Gastrocnemius medialis (tissue), 4 donors: ENCODE measurements around the gene EIF2S3. TPM values are rescaled to one million over a fixed set of nuclear protein-coding genes. Genes with fewer than 3 reads are reported as not detected.

ENCODE experiments used
- ATAC-seq, 2 donors: fragments of 150-250 bp; one replicate each; pipeline ENCODE4 v1.9.1; 2016
- DNase-seq, 2 donors: peaks; one replicate each; pipeline ENCODE4 v3.0.0-alpha.2; 2019
- H3K27ac ChIP-seq, 4 donors: fragments of 200-600 bp; sonication (generic); 1 replicate in 1 of 4; 2 replicates in 3 of 4; pipeline ENCODE4 v1.5.1; 2016 to 2018; ENCODE audit warnings: mild to moderate bottlenecking in 2 of 4, moderate library complexity in 1 of 4
- H3K27me3 ChIP-seq, 3 donors: fragments of 200-600 bp; sonication (generic) in 2 of 3; 1 replicate in 1 of 3; 2 replicates in 2 of 3; pipeline versions ENCODE4 v1.5.1 to v1.6.0; 2016 to 2019; ENCODE audit warnings: mild to moderate bottlenecking in 1 of 3, moderate library complexity in 1 of 3
- H3K36me3 ChIP-seq, 2 donors: fragments of 200-600 bp; sonication (generic) in 1 of 2; one replicate each; pipeline ENCODE4 v1.5.1; 2017 to 2018
- H3K4me1 ChIP-seq, 2 donors: fragments of 200-600 bp; sonication (generic) in 1 of 2; one replicate each; pipeline ENCODE4 v1.5.1; 2016 to 2017; ENCODE audit warnings: mild to moderate bottlenecking in 2 of 2
- H3K4me3 ChIP-seq, 4 donors: fragments of 200-600 bp; sonication (generic) in 3 of 4; 1 replicate in 1 of 4; 2 replicates in 3 of 4; pipeline ENCODE4 v1.5.1; 2016 to 2019; ENCODE audit warnings: mild to moderate bottlenecking in 2 of 4
- H3K9me3 ChIP-seq, 3 donors: fragments of 200-600 bp; sonication (generic) in 2 of 3; 1 replicate in 1 of 3; 2 replicates in 2 of 3; pipeline ENCODE4 v1.5.1; 2016 to 2019
- CTCF ChIP-seq, 5 experiments: fragments of 450-650 bp in 3 of 5; fragments of 200-600 bp in 2 of 5; sonication (generic) in 2 of 5; IDR thresholded peaks in 4 of 5; conservative IDR thresholded peaks in 1 of 5; 1 replicate in 4 of 5; 2 replicates in 1 of 5; pipeline ENCODE4 v1.5.1; 2016 to 2019; ENCODE audit warnings: antibody characterized with exemption in 5 of 5, mild to moderate bottlenecking in 3 of 5, moderate library complexity in 3 of 5
- POLR2A ChIP-seq, 2 donors: fragments of 450-650 bp; IDR thresholded peaks; one replicate each; pipeline ENCODE4 v1.6.1; 2017; ENCODE audit warnings: antibody characterized with exemption in 2 of 2, mild to moderate bottlenecking in 2 of 2, moderate library complexity in 2 of 2
- in situ Hi-C, 4 donors: fragments of 200-750 bp; cut with MboI; loops; one replicate each; pipeline versions ENCODE4 v1.15.0 to v1.8.0; 2017; ENCODE audit warnings: low sequenced_read_pairs in 4 of 4
- intact Hi-C: fragments of 100-400 bp; cut with DNase I; formaldehyde crosslinking; loops from one replicate; pipeline ENCODE4 v1.15.1; 2023; ENCODE audit warnings: low total_unique reads
- total RNA-seq, 4 donors: library from RNA; depleted of rRNA; stranded (reverse); fragments of >200 nt; gene quantifications; one replicate each; pipeline versions ENCODE4 v1.1.0 to v1.2.3, GENCODE V29; 2016

EIF2S3 gene
- total RNA-seq, 4 donors from 2014 or later, result 50.8 to 89.1 (median 70.2) TPM

GRCh38 chrX:24090300-24091200 is 35.8 kb downstream of the EIF2S3 start:
- intact Hi-C loops (loop anchor here (1.0 kb wide), 1 partner anchor 11 kb away; no protein-coding TSS in a partner anchor), in situ Hi-C loops (loop anchor here in 2 of 4 donors (25.0 kb wide), 1 partner anchor 147 kb away; no protein-coding TSS in a partner anchor)
- ATAC-seq, result no peak
- no peak overlapping the region for H3K4me3 ChIP-seq
- no peaks in the 10 kb centered on the region for H3K27me3 ChIP-seq
- peak overlapping the region in 1 of 4 donors; percentile 34 for H3K27ac ChIP-seq
- H3K4me1 ChIP-seq, result peaks cover 0 to 8% of the 10 kb centered on the region in 2 donors
- TF ChIP-seq POLR2A (IDR thresholded peaks at IDR 0.05) (no peak), CTCF (IDR thresholded peaks at IDR 0.05 in 4 of 5, conservative IDR thresholded peaks at IDR 0.05 in 1 of 5) (no peak)
- no peak for DNase-seq
- no peaks in the 10 kb centered on the region for H3K9me3 ChIP-seq
- H3K36me3 ChIP-seq, result no peaks in the 10 kb centered on the region

- in situ Hi-C loops (loop anchor here in 2 of 4 donors (25.0 kb wide), 1 partner anchor 144 kb away; no protein-coding TSS in a partner anchor), intact Hi-C loops (no loop called here)
- TF ChIP-seq CTCF (IDR thresholded peaks at IDR 0.05 in 4 of 5, conservative IDR thresholded peaks at IDR 0.05 in 1 of 5) (no peak), POLR2A (IDR thresholded peaks at IDR 0.05) (no peak)
- no peak for ATAC-seq
- no peaks in the 10 kb centered on the region for H3K36me3 ChIP-seq
- no peak for DNase-seq
- H3K27ac ChIP-seq, result no peak overlapping the region
- H3K27me3 ChIP-seq, result no peaks in the 10 kb centered on the region
- H3K4me3 ChIP-seq, result no peak overlapping the region
- H3K9me3 ChIP-seq, result no peaks in the 10 kb centered on the region
- H3K4me1 ChIP-seq, result peaks cover 0 to 8% of the 10 kb centered on the region in 2 donors
These were observed 39.0 kb downstream of the EIF2S3 start for GRCh38 chrX:24093746-24094145.

GRCh38 chrX:24097741-24098260 is 43.0 kb downstream of the EIF2S3 start:
- no peak overlapping the region for H3K4me3 ChIP-seq
- DNase-seq (no peak), ATAC-seq (no peak)
- no peaks in the 10 kb centered on the region for H3K27me3 ChIP-seq
- no peaks in the 10 kb centered on the region for H3K4me1 ChIP-seq
- intact Hi-C loops (no loop called here), in situ Hi-C loops (loop anchor here in 2 of 4 donors (25.0 kb wide), 1 partner anchor 140 kb away; no protein-coding TSS in a partner anchor)
- TF ChIP-seq POLR2A (IDR thresholded peaks at IDR 0.05), result no peak
- no peaks in the 10 kb centered on the region for H3K36me3 ChIP-seq
- H3K27ac ChIP-seq, result no peak overlapping the region
- no peaks in the 10 kb centered on the region for H3K9me3 ChIP-seq

- no peak overlapping the region for H3K4me3 ChIP-seq
- no peaks in the 10 kb centered on the region for H3K4me1 ChIP-seq
- no peaks in the 10 kb centered on the region for H3K27me3 ChIP-seq
- intact Hi-C loops (no loop called here), in situ Hi-C loops (loop anchor here in 2 of 4 donors (25.0 kb wide), 1 partner anchor 138 kb away; no protein-coding TSS in a partner anchor)
- TF ChIP-seq POLR2A (IDR thresholded peaks at IDR 0.05), result no peak
- TF ChIP-seq CTCF (IDR thresholded peaks at IDR 0.05 in 4 of 5, conservative IDR thresholded peaks at IDR 0.05 in 1 of 5), result no peak
- ATAC-seq (no peak), DNase-seq (no peak)
- H3K9me3 ChIP-seq, result no peaks in the 10 kb centered on the region
- H3K36me3 ChIP-seq, result no peaks in the 10 kb centered on the region
- no peak overlapping the region for H3K27ac ChIP-seq
These were observed 44.2 kb downstream of the EIF2S3 start for GRCh38 chrX:24098932-24099331.

GRCh38 chrX:24099394-24099793 is 44.6 kb downstream of the EIF2S3 start:
- no peak overlapping the region for H3K4me3 ChIP-seq
- H3K9me3 ChIP-seq, result no peaks in the 10 kb centered on the region
- in situ Hi-C loops, result loop anchor here in 2 of 4 donors (25.0 kb wide), 1 partner anchor 138 kb away; no protein-coding TSS in a partner anchor
- intact Hi-C loops, result no loop called here
- no peak for ATAC-seq
- TF ChIP-seq POLR2A (IDR thresholded peaks at IDR 0.05) (no peak), CTCF (IDR thresholded peaks at IDR 0.05 in 4 of 5, conservative IDR thresholded peaks at IDR 0.05 in 1 of 5) (no peak)
- H3K36me3 ChIP-seq, result no peaks in the 10 kb centered on the region
- DNase-seq, result no peak
- no peak overlapping the region for H3K27ac ChIP-seq
- no peaks in the 10 kb centered on the region for H3K27me3 ChIP-seq
- no peaks in the 10 kb centered on the region for H3K4me1 ChIP-seq
